Raji (cell line): ENCODE results near the gene ABCG2.

ENCODE experiments used
- POLR2A ChIP-seq: IDR thresholded peaks from 2 replicates; pipeline ENCODE4 v1.6.1; 2011; ENCODE audit warnings: low read depth, low read length, control low read depth; ENCODE audit not compliant: insufficient read depth

ABCG2 gene

DNA sequence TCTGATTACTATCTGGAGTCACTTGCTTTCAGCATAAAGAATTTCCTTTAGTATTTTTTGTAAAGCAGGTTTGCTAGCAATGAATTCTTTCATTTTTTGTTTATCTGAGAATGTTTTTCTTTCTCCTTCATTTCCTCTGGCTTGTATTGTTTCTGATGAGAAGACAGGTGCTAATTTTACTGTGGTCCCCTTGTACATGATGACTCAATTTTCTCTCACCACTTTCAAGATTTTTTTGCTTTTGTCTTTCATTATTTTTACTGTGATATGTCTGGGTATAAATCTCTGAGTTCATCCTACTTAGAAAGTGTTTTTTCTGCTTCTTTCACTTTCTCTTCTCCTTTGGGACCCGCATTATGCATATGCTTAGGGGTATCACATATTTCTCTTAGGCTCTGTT, 88.4 kb downstream of the ABCG2 start:
- no peak for TF ChIP-seq POLR2A

DNA sequence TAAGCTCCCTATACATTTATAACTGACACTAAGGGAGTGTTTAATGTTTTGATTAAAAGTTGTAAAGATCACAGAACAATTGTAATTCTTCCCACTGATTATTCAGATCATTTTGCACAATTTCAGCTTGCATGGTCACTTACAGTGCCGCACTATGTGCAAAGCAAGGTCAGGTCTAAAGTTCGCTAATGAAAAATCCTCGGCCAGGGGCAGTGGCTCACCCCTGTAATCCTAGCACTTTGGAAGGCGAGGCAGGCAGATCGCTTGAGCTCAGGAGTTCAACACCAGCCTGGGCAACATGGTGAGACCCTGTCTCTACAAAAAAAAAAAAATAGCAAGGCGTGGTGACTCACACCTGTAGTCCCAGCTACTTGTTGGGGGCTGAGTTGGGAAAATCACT, 94.0 kb downstream of the ABCG2 start:
- no peak for TF ChIP-seq POLR2A

DNA sequence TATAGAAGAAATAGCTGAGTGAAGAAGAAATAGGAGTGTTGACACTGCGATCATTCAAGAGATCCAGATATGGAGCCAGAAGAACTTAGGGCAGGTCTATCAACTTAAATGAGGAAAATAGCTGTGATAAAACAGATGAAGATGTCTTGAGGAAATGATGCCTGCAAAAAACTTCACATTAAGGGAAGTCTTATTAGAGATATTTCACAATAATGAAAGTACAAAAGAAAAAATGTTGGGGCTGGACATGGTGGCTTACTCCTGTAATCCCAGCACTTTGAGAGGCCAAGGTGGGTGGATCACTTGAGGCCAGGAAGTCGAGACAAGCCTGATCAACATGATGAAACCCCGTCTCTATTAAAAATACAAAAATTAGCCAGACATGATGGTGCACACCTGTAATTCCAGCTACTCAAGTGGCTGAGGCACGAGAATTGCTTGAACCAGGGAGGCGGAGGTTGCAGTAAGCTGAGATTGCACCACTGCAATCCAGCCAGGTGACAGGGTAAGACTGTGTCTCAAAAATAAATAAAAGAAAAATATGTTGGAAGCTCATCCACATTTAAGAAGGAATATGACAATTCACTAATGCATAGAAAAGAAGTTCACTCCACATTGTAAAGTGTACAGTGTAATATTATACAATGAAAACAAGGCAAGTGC, 94.7 kb downstream of the ABCG2 start:
- no peak for TF ChIP-seq POLR2A

DNA sequence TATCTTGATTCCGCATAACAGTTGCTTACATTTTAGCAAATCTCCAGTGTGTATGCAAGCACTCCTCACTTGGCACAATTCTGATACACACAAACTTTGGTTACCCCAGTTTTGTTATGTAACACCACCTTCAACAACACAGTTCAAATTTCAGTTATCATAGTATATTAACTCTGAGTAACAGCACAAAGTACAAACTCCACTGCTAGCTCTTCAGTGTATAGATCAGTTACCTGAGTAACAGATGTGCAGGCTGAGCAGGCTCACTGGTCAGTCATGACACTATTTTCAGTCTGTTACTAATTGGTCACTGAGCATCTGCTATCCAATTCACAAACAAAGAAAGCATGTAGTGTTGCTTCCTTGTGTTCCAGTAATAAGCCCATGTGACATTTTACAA, 95.6 kb downstream of the ABCG2 start:
- TF ChIP-seq POLR2A = no peak

DNA sequence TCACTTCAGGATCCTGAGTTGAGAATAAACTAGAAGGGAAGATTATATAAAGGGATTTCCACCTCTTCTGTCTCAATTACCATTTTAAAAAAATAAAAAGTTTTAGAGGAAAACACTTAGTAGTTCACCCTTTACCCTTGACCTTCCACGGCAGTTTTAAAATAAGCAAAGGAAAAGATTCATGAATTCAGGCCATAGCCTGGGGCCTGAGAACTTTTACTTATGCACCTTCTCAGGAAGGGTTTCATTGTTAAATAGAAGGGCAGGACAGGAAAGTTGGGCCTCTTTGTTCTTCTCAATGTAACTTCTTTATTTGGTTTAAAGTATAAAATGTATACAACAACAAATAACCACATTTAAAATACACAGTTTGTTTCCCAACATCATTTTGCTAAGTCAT, 96.1 kb downstream of the ABCG2 start:
- TF ChIP-seq POLR2A = no peak

DNA sequence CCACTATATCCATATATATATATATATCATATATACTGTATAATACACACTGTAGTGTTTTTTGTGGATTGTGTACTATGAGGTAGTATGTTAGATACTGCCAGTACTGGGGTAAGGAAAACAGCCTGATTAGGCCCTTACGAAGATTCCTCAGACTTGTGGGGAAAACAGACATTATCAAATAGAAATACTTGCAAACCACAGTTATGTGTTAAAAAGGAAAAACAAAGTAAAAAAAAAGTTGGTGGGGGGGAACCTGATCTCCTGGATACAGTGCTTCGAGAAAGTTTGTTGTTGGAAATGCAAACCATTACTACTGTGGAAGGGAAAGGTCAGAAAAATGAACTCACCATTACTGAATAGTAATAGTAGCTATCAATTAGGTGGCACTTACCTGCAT, 98.0 kb downstream of the ABCG2 start:
- no peak for TF ChIP-seq POLR2A

DNA sequence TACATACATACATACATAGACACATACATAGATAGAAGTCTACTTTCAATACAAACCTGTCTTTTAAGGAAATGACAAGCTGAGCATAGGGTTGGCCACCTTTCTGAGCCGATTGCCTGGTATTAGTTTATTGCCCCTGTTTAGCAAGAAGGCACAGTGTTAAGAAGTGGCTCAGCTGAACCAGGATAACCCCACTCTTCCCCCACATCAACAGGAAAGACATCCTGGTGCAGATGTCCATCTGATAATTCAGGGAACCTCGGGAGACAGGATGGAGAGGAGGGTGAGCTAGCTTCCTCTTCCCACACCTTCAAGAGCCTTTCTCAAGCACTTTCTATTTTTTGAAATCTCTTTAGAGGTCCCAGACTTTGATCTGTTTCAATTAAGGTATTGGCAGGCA, 98.7 kb downstream of the ABCG2 start:
- TF ChIP-seq POLR2A = no peak

DNA sequence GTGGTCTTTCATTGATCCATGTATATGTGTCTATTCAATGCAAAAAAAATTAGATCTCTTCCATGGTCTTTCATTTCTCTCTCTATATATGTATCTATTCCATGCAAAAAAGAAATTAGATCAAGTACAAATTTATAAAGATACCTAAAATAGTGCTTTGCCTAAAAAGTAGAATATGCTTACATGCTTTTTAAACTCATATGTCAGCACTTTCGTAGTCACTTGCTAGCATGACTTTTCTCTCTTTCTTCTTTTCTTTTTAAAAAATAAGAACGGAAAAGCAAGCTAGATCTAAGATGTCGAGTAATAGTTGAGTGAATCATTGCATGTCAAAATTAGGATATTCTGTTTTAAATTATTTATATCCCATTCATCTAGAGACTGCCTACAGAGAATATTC, 100.1 kb downstream of the ABCG2 start:
- no peak for TF ChIP-seq POLR2A

DNA sequence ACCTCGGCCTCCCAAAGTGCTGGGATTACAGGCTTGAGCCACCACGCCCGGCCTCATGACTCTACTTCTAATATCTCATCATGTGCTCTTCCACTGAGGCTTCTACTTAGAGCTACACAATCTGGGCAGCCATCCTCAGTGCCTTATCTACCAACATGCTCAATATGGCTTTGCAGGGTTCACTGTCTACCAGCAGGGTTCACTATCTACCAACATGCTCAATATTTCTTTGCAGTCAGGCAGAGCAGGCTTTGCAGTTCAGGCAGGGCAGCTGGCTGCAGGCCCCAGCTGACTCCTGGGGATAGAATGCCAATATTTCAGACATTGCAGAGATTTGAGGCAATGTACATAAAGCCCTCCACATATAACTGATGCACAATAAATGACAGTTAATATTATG, 103.5 kb downstream of the ABCG2 start:
- TF ChIP-seq POLR2A = no peak

DNA sequence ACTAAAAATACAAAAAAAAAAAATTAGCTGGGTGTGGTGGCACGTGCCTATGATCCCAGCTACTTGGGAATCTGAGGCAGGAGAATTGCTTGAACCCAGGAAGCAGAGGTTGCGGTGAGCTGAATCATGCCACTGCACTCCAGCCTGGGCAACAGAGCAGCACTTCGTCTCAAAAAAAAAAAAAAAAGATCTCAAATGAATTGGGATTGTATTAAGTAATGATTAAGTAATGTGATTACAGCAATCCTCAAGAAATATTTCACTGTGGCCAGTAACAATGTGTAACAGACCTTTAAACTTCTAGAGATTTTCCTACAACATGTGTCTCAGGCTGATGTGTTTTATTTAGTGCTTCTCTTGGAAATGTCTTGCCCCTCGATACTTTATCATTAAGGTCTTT, 104.2 kb downstream of the ABCG2 start:
- no peak for TF ChIP-seq POLR2A

DNA sequence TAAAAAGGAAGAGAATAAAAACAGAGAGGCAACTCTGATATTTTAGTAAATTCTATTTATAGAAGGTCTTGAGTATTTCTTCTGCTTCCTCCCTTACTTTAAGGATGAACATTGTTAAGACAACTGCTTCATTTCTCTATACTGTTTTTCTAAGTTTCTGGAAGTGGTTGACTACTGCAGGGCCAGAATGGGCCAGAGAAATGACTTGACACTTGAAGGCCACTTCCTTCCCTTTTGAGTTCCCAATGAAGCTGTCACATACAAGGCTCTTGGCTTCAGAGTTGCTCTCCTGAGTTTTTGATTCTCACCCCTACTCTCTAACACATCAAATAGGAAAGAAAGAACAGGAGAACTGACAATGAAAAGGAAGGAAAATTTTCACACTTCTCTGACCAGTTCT, 113.4 kb downstream of the ABCG2 start:
- TF ChIP-seq POLR2A = no peak

DNA sequence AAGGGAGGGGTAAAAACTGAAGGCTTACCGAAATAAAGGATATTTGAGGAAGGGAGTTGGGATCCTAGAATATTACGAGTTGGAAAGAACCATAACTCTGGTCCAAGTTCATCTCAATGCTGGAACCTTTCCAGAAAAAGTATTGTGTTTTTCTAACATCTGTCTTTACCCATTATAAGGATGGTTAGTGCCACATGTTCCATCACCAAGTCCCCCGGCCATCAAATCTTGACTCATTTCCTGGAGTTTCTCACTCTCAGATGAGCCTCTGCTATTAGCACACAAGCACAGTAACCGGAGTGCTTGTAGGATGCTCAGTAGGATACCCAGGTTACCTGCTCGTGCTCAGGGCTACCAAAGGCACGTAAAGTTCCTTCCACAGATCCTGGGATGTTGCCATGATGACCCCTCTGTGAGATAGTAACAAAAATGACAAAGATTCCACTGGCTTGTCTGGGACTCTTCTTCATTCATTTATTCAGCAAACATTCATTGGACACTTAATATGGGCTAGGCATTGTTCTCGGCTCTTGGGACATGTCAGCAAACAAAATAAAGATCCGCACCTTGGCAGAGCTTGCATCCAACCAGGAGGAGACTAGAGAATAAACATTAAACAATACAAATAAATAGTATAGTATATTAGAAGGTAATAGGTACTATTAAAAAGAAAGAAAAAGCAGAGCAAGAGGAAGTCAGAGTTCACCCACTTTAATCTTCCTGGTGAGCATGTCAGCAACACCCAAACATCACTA, 114.7 kb downstream of the ABCG2 start:
- no peak for TF ChIP-seq POLR2A

DNA sequence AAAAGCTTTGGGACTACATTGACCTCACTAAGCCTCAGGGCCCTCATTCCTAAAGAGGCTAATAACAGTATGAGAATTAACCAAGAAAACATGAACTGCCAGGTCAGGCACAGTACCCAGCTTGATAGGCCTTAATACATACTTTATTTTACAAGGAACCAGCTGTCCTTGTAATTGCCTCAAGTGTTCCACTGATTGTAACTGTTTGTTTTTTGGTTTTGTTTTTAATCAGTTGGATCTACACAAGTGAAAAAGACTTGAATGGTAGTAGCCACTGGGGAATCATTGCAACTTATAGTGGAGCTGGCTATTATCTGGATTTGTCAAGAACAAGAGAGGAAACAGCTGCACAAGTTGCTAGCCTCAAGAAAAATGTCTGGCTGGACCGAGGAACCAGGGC, 115.4 kb downstream of the ABCG2 start:
- no peak for TF ChIP-seq POLR2A

DNA sequence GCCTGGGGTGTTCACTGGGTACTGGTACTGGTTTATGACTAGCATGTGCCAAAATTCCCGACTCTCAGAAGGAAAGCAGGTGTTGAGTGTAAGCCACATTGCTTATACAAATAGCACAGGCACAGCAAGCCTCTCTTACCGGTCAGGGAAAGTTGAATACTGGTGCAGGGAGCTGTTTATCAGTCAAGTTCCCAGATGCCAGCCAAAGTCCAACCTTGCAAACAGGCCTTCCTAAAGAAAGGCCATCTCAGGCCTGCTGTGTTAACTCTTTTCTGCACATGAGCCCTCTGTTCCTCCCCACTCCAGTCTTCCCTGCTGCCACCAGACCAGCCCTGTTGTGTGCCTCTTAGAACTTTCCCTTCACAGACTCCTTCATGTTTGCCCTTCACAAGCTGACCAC, 116.8 kb downstream of the ABCG2 start:
- TF ChIP-seq POLR2A = no peak

DNA sequence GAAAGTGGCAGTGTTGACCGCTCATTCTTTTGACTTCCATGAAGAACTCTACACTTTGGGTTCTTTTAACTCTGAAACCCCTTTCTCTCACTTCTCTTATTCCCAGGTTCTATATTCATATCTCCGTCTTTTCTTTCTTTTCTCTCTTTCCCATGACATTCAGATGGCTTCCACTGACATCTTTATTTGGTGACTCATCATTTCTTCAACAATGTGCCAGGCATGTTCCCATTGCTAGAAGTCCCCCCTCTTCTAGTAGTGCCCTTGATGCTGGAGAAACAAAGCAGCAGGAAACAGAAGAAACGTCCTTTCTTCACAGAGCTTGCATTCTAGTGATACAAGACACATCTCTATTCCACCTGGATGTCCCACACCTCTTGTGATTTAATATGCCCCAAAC, 117.7 kb downstream of the ABCG2 start:
- no peak for TF ChIP-seq POLR2A
